ENCODE measurements around the gene SNAP25. TPM values are rescaled to one million over a fixed set of nuclear protein-coding genes. Genes with fewer than 3 reads are reported as not detected.

SNAP25 gene
- total and polyA plus RNA-seq, 9 of the 15 experiments (the other 6 are each of a cell fraction or from before 2014, with no cell fraction given) = 0.07 TPM; not detected in 8

- 0% methylated on average over 5 of the region's 5 CpGs for WGBS (ENCODE audit: insufficient coverage, low coverage, missing lambda C conversion rate)
- no peak for ATAC-seq
Observed at GRCh38 chr20:10250902-10251301, 32.3 kb downstream of the SNAP25 start.

More at GRCh38 chr20:10250902-10251301, 32.3 kb downstream of the SNAP25 start:
- Histone ChIP-seq H3K4me3 (no peak overlapping the region), H2AFZ (ENCODE audit: low read depth, low read length) (no peak overlapping the region), H3K79me2 (ENCODE audit: control insufficient read depth, insufficient read depth, low read length) (no peaks in the 10 kb centered on the region), H3K27me3 (ENCODE audit: control insufficient read depth in 2 of 2, insufficient read depth in 2 of 2, low read length in 2 of 2) (no peaks in the 10 kb centered on the region), H3K27ac (ENCODE audit: extremely low read depth, low read depth, low read length) (no peak overlapping the region), H3K36me3 (ENCODE audit: control insufficient read depth, insufficient read depth, low read length) (no peaks in the 10 kb centered on the region), H3K9me1 (ENCODE audit: control insufficient read depth, insufficient read depth, low read length) (no peaks in the 10 kb centered on the region), H3K4me2 (ENCODE audit: insufficient read depth, low read length) (no peak overlapping the region), H4K20me1 (replicated peaks; ENCODE audit: control insufficient read depth, insufficient read depth, low read length) (no peaks in the 10 kb centered on the region), H3K9me3 (replicated peaks; ENCODE audit: control insufficient read depth, insufficient read depth, low read depth, low read length) (no peaks in the 10 kb centered on the region), H3K9ac (ENCODE audit: insufficient read depth in 1 of 2, low read depth in 2 of 2, low read length in 2 of 2) (no peak overlapping the region), H3K4me1 (replicated peaks in 1 of 2; ENCODE audit: control insufficient read depth in 2 of 2, insufficient read depth in 2 of 2, low read length in 2 of 2) (no peaks in the 10 kb centered on the region)
- no TSS peak for BruUV-seq (replicated peaks)
- CTCF ChIA-PET (ENCODE audit: low intra/inter-chr PET ratio) = no interaction called here
- intact Hi-C loops (cut with micrococcal nuclease) (no loop called here), in situ Hi-C loops (cut with MboI) (no loop called here)
- DNase-seq (ENCODE audit: extremely low read depth in 1 of 4, low spot score in 3 of 4) (no peak), FAIRE-seq (no peak)
- POLR2A ChIA-PET = no interaction called here
- no peak for TF ChIP-seq CLOCK (CRISPR knock-in tag; IDR thresholded peaks at IDR 0.05; ENCODE audit: borderline replicate concordance)
- TF ChIP-seq FIP1L1 (IDR thresholded peaks at IDR 0.05; ENCODE audit: low read depth, low read length, poor library complexity, severe bottlenecking) = no peak
- no peak for TF ChIP-seq ETV5 (CRISPR knock-in tag; IDR thresholded peaks at IDR 0.05; ENCODE audit: low read depth)
- no peak for TF ChIP-seq ZNF436 (CRISPR knock-in tag; IDR thresholded peaks at IDR 0.05)
- no peak for TF ChIP-seq SLC30A9 (CRISPR knock-in tag; IDR thresholded peaks at IDR 0.05)
- TF ChIP-seq BCOR (IDR thresholded peaks at IDR 0.05) = no peak
